Parathyroid adenoma (tissue), 2 donors: ENCODE data around the gene VSTM4.

Experiments
- H2AFZ ChIP-seq: fragments of 300-600 bp; sonication (generic); one replicate; pipeline ENCODE4 v1.7.0; 2017; ENCODE audit warnings: antibody characterized with exemption, mild to moderate bottlenecking
- H3K27ac ChIP-seq: fragments of 300-600 bp; sonication (generic); one replicate; pipeline ENCODE4 v1.7.0; 2017
- H3K27me3 ChIP-seq: fragments of 300-600 bp; sonication (generic); one replicate; pipeline ENCODE4 v1.7.0; 2017; ENCODE audit warnings: low read length; ENCODE audit not compliant: control insufficient read depth, insufficient read depth
- H3K36me3 ChIP-seq: fragments of 300-600 bp; sonication (generic); one replicate; pipeline ENCODE4 v1.7.0; 2017; ENCODE audit warnings: low read length; ENCODE audit not compliant: control insufficient read depth, insufficient read depth
- H3K4me1 ChIP-seq: fragments of 300-600 bp; sonication (generic); one replicate; pipeline ENCODE4 v1.7.0; 2017; ENCODE audit warnings: control low read depth
- H3K4me2 ChIP-seq: fragments of 300-600 bp; sonication (generic); one replicate; pipeline ENCODE4 v1.7.0; 2017; ENCODE audit warnings: low read length
- H3K4me3 ChIP-seq: fragments of 300-600 bp; sonication (generic); one replicate; pipeline ENCODE4 v1.7.0; 2017; ENCODE audit warnings: low read depth, low read length
- H3K79me2 ChIP-seq: fragments of 300-600 bp; sonication (generic); one replicate; pipeline ENCODE4 v1.7.0; 2017; ENCODE audit warnings: control low read depth
- H3K9ac ChIP-seq: fragments of 300-600 bp; sonication (generic); one replicate; pipeline ENCODE4 v1.7.0; 2017; ENCODE audit warnings: mild to moderate bottlenecking
- H3K9me3 ChIP-seq: fragments of 300-600 bp; sonication (generic); one replicate; pipeline ENCODE4 v1.7.0; 2017; ENCODE audit warnings: low read length; ENCODE audit not compliant: control insufficient read depth
- CTCF ChIP-seq: fragments of 300-600 bp; sonication (generic); IDR thresholded peaks from one replicate; pipeline ENCODE4 v1.7.0; 2017; ENCODE audit warnings: antibody characterized with exemption, mild to moderate bottlenecking
- donor health status: primary hyperparathyroidism.

The VSTM4 gene

GRCh38 chr10:49058463-49059255 lies 56.7 kb downstream of the VSTM4 start:
- H3K36me3 ChIP-seq, result no peaks in the 10 kb centered on the region
- no peak overlapping the region for H3K4me3 ChIP-seq
- H3K27me3 ChIP-seq, result no peaks in the 10 kb centered on the region
- H3K9me3 ChIP-seq, result no peaks in the 10 kb centered on the region
- no peak overlapping the region for H3K27ac ChIP-seq
- no peak overlapping the region for H3K9ac ChIP-seq
- TF ChIP-seq CTCF, result no peak
- no peak overlapping the region for H2AFZ ChIP-seq
- no peaks in the 10 kb centered on the region for H3K79me2 ChIP-seq
- H3K4me1 ChIP-seq, result peaks cover 11% of the 10 kb centered on the region
- H3K4me2 ChIP-seq, result no peak overlapping the region

GRCh38 chr10:49057231-49057880 lies 58.0 kb downstream of the VSTM4 start:
- no peak overlapping the region for H3K27ac ChIP-seq
- H3K4me1 ChIP-seq, result peaks cover 11% of the 10 kb centered on the region
- H3K79me2 ChIP-seq, result no peaks in the 10 kb centered on the region
- H3K4me3 ChIP-seq, result no peak overlapping the region
- no peaks in the 10 kb centered on the region for H3K27me3 ChIP-seq
- H3K36me3 ChIP-seq, result no peaks in the 10 kb centered on the region
- TF ChIP-seq CTCF, result no peak
- H3K4me2 ChIP-seq, result no peak overlapping the region
- no peak overlapping the region for H2AFZ ChIP-seq
- no peak overlapping the region for H3K9ac ChIP-seq
- H3K9me3 ChIP-seq, result no peaks in the 10 kb centered on the region

- Histone ChIP-seq H2AFZ (no peak overlapping the region), H3K4me2 (no peak overlapping the region), H3K27me3 (no peaks in the 10 kb centered on the region), H3K9me3 (no peaks in the 10 kb centered on the region), H3K27ac (no peak overlapping the region), H3K4me3 (no peak overlapping the region), H3K9ac (no peak overlapping the region), H3K79me2 (no peaks in the 10 kb centered on the region), H3K36me3 (no peaks in the 10 kb centered on the region), H3K4me1 (peaks cover 11% of the 10 kb centered on the region)
- TF ChIP-seq CTCF, result peak; percentile 25
Observed at GRCh38 chr10:49056356-49056755, 59.0 kb downstream of the VSTM4 start.

GRCh38 chr10:49055221-49055849 lies 60.0 kb downstream of the VSTM4 start:
- Histone ChIP-seq H2AFZ (no peak overlapping the region), H3K79me2 (no peaks in the 10 kb centered on the region), H3K4me3 (no peak overlapping the region), H3K27ac (no peak overlapping the region), H3K27me3 (no peaks in the 10 kb centered on the region), H3K4me2 (no peak overlapping the region), H3K36me3 (no peaks in the 10 kb centered on the region), H3K4me1 (peaks cover 11% of the 10 kb centered on the region), H3K9me3 (no peaks in the 10 kb centered on the region), H3K9ac (no peak overlapping the region)
- no peak for TF ChIP-seq CTCF
